ENCODE results near the gene FLNC. TPM values are rescaled to one million over a fixed set of nuclear protein-coding genes. Genes with fewer than 3 reads are reported as not detected.

The FLNC gene
- total RNA-seq, 1 experiment from 2014 or later, result 8.0 TPM

GRCh38 chr7:128869138-128869943 is 39.1 kb downstream of the FLNC start (continued):
- no peak for TF ChIP-seq ZNF425 (CRISPR knock-in tag; conservative IDR thresholded peaks at IDR 0.05)
- TF ChIP-seq ZNF121 (CRISPR knock-in tag; IDR thresholded peaks at IDR 0.05), result 0 out of 2 replicates have a peak, but pooled peaks have one; percentile 16
- no peak for TF ChIP-seq FOXK1 (CRISPR knock-in tag; IDR thresholded peaks at IDR 0.05)
- TF ChIP-seq ZNF263 (CRISPR knock-in tag; IDR thresholded peaks at IDR 0.05; ENCODE audit: low read depth), result no peak
- no peak for TF ChIP-seq JUN (CRISPR knock-in tag; IDR thresholded peaks at IDR 0.05)
- TF ChIP-seq FOXJ3 (CRISPR knock-in tag; IDR thresholded peaks at IDR 0.05; ENCODE audit: borderline replicate concordance), result no peak
- no peak for TF ChIP-seq AFF4 (CRISPR knock-in tag; IDR thresholded peaks at IDR 0.05; ENCODE audit: borderline replicate concordance)
- TF ChIP-seq TCF7 (CRISPR knock-in tag; IDR thresholded peaks at IDR 0.05; ENCODE audit: low read depth), result no peak
- no peak for TF ChIP-seq TEAD4 (CRISPR knock-in tag; IDR thresholded peaks at IDR 0.05)
- no peak for TF ChIP-seq USF2 (CRISPR knock-in tag; IDR thresholded peaks at IDR 0.05)
- TF ChIP-seq ZBTB43 (CRISPR knock-in tag; IDR thresholded peaks at IDR 0.05), result 0 out of 2 replicates have a peak, but pooled peaks have one; percentile 45
- TF ChIP-seq ZNF532 (CRISPR knock-in tag; IDR thresholded peaks at IDR 0.05; ENCODE audit: borderline replicate concordance), result no peak
- 0 out of 2 replicates have a peak, but pooled peaks have one; percentile 62 for TF ChIP-seq FOXP4 (CRISPR knock-in tag; IDR thresholded peaks at IDR 0.05)

Measured in WTC11 (cell line).